Left ventricle myocardium superior (tissue), 1 donor: Measurements from ENCODE around the gene DNAJC6. TPM values are rescaled to one million over a fixed set of nuclear protein-coding genes. Genes with fewer than 3 reads are reported as not detected.
"Not testable (repeated sequence)": the region's sequence is repeated elsewhere in the genome, so short reads cannot be mapped to it uniquely, and the experiment has no call there.

ENCODE experiments used
- ATAC-seq: fragments of 200-7000 bp; cut with Tn5 transposase; one replicate; pipeline ENCODE4 v1.9.1; 2020; ENCODE audit warnings: mild to moderate bottlenecking, moderate library complexity
- DNase-seq: peaks from one replicate; pipeline ENCODE4 v3.0.0-alpha.2; 2020
- intact Hi-C: fragments of 100-400 bp; cut with micrococcal nuclease; formaldehyde crosslinking; loops from one replicate; pipeline ENCODE4 v1.11.0; 2022
- total RNA-seq: library from RNA; stranded (reverse); fragmentation: NEBNext Ultra II Directional; extraction: Animal tissue kit (Norgen Biotek cat#: 25700); gene quantifications from one replicate; pipeline ENCODE4 v1.2.1, GENCODE V29; 2021
- donor health status: DM: no; HTN: yes; CAD: no; lungs with severe emphysema.

Gene DNAJC6
- total RNA-seq, 1 donor from 2014 or later, result 3.6 TPM

DNA sequence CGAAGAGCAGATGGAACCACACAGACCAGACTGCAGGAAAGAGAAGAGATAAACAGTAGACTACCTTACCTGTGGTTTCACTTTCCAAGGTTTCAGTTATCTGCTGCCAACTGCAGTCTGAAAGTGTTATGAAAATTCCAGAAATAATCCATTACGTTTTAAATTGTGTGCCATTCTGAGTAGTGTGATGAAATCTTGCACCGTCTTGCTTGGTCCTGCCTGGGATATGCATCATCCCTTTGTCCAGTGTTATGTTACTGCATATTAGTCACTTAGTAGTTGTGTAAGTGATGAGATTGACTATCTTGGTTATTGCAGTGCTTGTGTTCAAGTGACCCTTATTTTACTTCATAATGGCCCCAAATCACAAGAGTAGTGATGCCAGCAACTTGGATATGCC lies 33.9 kb downstream of the DNAJC6 start:
- DNase-seq, result no peak
- intact Hi-C loops, result no loop called here
- ATAC-seq, result no peak

DNA sequence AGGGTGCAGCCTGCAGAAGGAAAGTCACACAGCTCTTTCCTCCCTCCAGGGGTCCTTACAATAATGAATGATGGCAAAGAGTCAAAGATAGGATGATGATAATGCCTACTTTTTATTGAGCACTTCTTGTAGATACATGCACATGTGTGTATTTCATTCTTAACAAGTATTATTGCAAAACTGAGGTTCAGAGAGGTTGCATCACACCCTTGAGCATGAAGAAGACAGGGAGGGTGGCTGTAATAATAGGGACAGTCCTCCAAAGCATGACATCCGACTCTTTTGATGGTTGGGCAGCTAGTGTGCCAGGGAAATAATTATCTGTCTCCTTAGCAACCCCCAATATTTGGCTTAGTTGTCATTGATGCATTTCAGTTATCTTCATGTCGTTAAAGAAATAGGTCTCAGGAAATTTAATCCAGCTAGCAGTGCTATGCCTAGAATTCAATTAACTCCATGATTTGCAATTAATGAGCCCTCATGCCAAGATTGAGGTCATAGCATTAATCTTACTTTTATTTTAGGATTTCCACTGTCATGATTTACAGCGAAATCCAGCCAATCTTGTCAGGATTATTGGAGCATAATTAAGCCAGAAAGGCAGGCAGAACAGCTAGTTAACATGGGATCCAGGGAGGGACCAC lies 35.0 kb downstream of the DNAJC6 start:
- DNase-seq (no peak), ATAC-seq (no peak)
- intact Hi-C loops, result no loop called here

DNA sequence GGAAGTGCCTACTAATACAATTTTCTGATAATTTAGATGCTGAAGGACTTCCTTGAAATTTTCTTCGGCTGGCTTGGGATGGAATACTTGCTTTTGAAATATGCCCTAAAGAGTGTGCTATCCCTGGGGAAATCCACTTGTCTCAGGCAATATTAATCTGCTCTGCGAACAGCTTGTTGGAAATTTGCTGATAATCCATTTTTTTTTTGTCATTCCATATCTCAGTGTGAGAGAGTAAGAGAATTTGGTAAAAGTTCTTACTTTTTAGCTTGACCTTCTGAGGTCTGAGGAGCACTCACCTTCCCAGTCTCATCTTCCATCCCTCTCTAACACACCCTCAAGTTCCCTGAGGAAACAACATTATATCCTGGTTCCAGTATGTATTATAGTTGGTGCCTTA lies 36.8 kb downstream of the DNAJC6 start:
- DNase-seq, result no peak
- no peak for ATAC-seq
- intact Hi-C loops, result no loop called here

DNA sequence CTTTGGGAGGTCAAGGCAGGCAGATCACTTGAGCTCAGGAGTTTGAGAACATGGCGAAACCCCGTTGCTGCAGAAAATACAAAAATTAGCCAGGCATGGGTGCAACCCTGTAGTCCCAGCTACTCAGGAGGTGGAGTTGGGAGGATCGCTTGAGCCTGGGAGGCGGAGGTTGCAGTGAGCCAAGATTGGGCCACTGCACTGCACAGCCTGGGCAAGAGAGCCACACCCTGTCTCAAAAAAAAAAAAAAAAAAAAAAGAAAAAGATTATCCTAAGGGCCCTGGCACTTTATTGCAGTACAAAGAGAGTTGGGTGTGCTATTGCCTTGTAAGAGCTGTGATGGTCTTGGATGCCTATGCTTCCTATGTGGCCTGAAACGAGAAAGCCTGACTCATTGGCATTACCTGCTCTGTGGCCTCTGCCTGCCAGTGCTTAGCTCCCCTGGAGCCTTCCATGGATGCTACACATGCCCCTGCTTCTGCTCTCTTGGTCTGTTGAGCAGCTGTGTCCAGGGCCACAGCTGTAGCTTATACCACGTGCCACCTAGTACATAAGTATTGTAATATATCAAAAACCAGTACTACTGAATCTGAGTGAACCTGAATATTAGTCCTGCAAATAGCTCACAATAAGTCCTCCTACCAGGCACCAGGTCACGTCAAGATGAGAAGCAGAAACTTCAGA lies 45.8 kb downstream of the DNAJC6 start:
- DNase-seq, result no peak
- no peak for ATAC-seq
- intact Hi-C loops, result no loop called here

DNA sequence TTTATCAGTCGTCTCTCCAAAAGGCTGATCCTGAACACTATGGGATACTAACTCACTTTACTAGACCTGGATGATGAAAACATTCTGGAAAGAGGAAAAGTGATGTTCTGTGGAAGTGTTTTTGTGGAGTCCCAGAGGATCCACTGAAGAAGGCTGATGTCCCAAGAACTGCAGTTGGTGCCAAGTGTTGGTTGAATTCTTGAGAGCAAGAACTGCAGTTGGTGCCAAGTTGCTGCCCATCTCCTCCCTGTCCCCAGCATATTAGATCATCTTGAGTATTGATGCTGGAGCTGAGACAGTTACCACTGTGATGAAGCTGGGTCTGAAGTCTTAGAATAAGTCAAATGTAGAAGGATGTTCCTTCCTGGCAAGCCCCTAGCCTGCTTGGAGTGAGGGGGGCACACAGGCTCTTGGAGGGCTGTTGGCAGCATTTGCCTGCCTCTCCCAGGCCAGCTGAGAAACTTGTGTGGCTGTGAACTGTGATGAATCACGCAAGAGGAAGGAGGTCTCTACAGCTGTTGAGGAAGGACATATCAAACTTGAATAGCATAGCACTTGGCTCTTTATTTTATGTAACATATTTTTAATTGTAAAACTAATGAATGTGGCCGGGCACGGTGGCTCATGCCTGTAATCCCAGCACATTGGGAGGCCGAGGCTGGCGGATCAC lies 48.1 kb downstream of the DNAJC6 start:
- intact Hi-C loops, result no loop called here
- ATAC-seq (no peak), DNase-seq (no peak)

DNA sequence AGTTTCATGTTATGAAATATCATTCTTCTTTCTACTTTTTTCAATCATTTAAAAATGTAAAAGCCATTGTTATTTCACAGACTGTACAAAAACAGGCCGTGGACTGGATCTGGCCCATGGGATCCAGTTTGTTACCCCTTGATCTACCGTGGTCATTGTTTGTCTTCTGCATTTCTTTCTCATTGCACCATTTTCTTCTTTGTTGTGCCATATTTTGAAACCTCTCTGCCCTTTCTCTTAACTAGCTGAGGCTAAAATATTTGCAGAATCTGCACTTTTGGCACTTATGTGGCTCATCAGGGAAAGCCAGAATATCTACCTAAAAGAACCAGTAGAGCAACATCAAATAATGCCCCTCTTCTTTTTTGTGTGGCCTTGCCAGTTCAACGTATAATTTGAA lies 50.5 kb downstream of the DNAJC6 start:
- intact Hi-C loops, result no loop called here

DNA sequence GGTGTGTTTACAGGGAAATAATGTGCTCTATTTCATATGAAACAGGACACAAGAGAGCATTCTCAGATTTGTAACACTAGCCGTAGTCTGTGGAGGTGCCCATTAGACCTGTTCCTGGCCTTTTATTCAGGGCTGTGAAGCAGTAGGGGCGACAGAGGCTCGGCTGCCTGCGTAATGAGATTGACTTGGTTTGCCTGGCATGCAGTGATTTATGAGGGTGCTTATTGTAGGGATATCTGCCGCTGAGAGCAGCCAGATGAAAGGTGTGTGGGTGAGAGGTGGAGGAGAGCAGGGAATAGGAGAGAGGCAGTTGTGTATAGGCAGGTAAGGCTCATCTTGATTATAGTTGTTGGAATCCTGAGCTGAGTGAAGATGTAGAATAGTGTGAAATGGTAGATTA lies 51.3 kb downstream of the DNAJC6 start:
- intact Hi-C loops, result no loop called here
- no peak for ATAC-seq
- DNase-seq, result no peak

More for the DNA sequence above, 50.5 kb downstream of the DNAJC6 start:
- DNase-seq (no peak), ATAC-seq (no peak)

DNA sequence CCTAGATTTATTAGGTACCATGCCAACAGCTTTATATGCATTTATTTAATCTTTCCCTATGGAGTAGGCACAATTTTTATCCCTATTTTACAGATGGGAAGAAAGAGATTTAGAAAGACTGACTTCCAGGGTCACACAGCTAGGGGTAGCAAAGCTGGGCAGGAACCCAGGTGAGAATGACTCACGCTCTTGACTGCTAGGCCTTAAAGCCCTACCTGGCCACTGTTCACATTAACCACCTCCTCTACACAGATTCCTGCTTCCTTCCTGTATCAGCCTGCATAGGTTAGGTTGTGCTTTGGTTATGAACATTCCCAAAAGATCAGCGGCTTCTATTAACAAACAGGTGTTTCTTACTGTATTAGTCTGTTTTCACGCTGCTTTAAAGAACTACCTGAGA lies 53.2 kb downstream of the DNAJC6 start:
- ATAC-seq (no peak), DNase-seq (no peak)
- intact Hi-C loops, result no loop called here

DNA sequence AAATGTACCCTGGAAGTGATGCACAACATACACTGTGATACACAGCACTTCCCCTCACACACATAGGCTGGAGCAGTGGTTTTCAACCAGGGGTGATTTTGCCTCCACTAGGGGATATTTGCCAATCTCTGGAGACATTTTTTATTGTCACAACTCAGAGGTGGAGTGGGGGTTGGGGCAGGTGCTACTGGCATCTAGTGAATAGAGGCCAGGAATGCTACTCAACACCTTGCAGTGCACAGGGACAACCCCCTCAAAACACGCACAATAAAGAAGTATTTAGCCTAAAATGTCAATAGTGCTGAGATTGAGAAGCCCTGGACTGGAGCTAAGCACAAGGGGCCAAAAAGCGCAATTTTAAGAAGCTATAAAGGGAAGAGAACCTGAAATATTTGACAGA lies 54.1 kb downstream of the DNAJC6 start:
- ATAC-seq (no peak), DNase-seq (no peak)
- intact Hi-C loops, result no loop called here

DNA sequence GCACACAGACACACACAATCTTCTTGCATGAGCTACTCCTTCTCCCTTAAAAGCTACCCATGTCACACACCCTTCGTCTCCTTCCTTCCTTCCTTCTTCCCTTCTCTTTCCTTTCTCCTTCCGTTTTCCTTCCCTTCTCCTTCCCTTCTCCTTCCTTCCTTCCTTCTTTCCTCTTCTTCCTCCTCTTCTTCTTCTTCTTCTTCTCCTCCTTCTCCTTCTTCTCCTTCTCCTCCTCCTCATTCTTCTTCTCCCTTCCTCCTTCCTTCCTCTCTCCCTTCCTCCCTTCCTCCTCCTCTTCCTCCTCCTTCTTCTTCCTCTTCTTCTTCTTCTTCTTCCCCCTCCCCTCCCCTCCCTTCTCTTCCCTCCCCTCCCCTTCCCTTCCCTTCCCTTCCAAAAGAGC lies 59.1 kb downstream of the DNAJC6 start:
- no peak for DNase-seq
- intact Hi-C loops, result no loop called here
- ATAC-seq, result no peak

DNA sequence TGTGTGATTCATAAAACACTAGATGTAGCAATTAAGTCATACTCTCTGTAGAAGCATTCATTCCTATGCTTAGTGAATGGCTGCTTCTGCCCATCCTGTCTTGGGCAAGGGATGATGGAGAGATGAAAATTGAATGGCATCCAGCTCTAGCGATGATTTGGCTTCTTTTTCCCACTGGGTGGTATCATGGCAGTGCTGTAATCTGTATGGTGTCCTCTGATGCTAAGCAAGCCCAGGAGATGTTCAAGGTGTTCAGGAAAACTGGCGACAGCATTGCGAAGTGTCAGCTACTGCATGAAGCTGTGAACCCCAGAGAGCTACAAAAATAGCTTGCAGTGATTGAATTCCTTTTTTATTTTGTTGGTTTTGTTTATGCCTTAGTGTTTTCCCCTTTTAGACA lies 62.2 kb downstream of the DNAJC6 start:
- no peak for DNase-seq
- intact Hi-C loops, result no loop called here
- ATAC-seq, result no peak

DNA sequence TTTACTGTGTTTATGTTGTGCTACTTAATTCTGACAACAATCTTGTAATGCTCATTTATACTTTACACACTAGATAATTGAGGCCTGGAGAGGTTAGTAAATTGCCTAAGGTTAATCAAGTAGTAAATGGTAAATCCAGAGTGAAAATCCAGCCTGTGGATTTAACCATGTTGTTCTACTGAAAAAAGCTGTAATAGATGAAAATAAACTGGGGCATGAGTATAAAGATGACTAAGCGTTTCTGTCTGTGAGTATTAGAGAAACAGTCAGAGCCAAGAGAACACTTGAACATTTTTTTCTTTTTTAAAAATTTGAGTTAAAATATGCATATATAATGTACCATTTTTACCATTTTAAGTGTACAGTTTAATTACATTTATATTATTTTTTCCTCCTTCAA lies 63.2 kb downstream of the DNAJC6 start:
- intact Hi-C loops, result no loop called here
- ATAC-seq (no peak), DNase-seq (no peak)

DNA sequence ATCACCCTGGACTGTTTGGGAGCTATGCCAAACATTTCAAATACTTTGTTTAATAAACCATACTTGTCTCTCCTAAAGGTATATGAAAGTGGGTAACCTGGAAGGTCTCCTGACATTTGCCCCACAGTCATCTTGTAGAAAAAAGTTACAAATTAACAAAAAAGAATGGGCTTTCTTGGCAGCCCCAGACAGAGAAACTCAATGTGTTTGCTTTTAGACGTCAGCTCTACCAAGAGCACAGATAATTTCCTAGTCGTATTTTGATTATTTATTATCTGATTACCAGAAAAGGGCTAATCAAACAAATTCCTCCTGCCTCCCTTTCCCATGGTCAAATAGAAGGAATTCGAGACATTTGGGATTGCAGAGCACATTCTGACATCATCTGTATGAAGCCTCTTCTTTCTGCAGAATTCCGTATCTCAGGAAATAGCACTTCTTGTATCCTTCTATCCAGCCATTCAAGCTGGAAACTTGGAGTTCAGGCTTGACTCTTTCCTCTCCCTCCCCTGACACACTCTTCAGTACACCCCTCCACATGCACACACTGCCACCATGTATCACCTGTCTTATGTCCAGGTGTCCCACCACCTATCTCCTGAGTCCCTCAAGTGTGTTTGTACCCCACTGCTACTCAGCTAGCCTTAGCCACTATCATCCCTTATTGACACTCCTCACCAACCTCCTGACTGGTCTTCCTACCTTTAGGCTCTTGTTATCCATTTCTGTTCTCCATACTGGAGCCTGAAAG lies 68.3 kb downstream of the DNAJC6 start:
- DNase-seq (no peak), ATAC-seq (no peak)
- intact Hi-C loops, result no loop called here

DNA sequence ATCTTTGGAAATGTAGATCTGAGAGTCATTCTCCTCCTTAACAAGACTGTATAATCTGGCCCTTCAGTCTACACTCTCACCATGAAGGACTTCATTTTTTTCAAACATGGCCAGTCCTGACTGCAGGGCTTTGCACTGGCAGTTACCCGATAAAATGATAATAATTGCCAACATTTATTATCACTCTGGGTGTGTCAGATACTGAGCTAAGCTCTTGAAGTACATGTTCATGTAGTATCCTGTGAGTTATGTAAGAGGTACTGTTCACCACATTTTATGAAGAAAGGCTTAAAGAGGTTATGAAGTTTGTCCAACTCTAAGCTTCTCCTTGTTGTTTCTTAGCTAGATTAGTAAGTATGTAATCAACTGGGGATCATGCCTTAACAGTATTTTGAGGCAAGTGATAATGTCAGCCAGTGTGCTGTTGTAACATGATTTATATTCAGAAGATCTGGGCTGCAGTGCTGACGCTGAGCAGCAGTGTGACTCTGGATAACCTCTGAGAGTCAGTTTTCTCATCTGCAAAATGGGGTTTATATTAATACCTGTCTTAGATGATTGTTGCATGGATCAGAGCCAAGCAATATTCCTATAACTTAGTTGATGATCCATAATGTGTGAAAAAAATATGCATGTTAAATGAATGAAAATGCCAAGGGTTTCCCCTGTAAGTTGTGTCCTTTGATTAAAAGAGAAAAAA lies 69.1 kb downstream of the DNAJC6 start:
- intact Hi-C loops, result no loop called here

DNA sequence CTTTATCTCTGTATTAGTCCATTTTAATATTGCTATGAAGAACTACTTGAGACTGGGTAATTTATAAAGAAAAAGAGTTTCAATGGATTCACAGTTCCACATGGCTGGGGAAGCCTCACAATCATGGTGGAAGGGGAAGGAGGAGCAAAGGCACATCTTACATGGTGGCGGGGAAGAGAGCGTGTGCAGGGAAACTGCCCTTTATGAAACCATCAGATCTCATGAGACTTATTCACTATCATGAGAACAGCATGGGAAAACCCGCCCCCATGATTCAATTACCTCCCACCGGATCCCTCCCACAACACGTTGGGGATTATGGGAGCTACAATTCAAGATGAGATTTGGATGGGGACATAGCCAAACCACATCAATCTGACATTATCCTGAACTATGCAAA lies 75.1 kb downstream of the DNAJC6 start:
- ATAC-seq, DNase-seq, intact Hi-C loops: not testable (repeated sequence)

More for the DNA sequence above, 69.1 kb downstream of the DNAJC6 start:
- no peak for ATAC-seq
- DNase-seq, result no peak

DNA sequence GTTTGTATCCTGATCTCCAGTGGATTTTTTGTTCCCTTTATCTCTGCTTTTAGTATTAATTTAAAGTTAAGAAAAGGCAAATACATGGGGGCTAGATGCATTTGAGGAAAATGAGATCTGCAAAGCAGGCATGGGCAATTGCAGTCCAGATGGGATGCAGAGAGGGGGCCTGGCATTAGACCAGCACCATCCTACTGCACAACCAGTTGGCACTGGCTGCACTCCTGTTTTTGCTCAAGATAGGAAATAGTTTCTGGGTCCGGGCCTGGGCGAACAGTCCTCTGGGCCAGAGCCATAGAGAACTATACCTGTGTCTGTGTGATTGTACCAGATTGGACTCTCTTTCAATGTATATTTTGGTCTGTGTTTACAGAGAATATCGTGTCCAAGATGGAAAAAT lies 77.1 kb downstream of the DNAJC6 start:
- ATAC-seq (no peak), DNase-seq (no peak)
- intact Hi-C loops, result no loop called here

DNA sequence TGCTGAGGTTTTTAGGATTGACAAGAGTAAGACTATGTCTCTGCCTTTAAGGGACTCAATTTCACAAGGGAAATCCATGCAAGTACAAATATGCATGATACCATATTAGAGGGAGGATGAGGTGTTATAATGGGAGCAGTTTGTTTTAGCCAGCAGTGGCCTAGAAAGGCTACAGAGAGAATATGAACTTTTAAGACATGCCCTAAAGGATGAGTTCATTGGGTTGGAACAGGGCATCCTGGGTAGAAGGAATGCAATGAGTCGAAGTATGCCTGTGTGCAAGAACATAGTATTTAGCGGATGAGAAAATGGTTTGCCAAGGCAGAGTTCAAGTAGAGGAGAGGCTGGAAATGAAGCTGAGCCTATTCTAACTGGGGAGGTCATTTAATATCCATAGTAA lies 78.5 kb downstream of the DNAJC6 start:
- intact Hi-C loops, result no loop called here

DNA sequence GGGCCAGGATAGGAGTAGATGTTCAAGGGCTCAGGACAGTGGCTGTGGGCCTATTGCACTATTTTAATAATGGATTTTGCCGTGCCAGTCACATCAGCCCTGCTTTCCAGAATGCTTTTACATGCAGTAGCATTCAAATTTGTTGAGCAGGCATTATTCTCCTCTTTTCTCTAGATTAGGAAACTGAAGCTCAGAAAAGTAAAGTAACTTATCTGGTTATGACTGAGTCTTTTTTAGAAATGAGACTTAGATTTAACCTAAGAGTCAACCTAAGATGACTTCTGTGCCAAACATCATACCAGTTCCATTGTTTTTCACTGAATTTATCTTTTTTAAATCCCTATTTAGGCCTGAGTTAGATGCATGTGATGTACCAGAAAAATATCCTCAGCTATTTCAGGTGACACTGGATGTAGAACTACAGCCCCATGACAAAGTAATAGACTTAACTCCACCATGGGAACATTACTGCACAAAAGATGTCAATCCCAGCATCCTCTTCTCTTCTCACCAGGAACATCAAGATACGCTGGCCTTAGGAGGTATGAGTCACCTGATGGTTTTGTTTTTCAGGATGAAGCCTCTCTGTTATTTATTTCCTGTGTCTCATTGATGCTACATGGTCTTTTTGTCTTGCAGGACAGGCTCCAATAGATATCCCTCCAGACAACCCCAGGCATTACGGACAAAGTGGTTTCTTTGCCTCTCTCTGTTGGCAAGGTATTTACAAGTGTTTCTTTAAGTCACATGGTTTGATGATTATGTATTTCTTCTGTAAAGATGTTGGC lies 79.8 kb downstream of the DNAJC6 start:
- DNase-seq, result no peak
- ATAC-seq, result no peak
- intact Hi-C loops, result no loop called here

More for the DNA sequence above, 78.5 kb downstream of the DNAJC6 start:
- ATAC-seq (no peak), DNase-seq (no peak)

DNA sequence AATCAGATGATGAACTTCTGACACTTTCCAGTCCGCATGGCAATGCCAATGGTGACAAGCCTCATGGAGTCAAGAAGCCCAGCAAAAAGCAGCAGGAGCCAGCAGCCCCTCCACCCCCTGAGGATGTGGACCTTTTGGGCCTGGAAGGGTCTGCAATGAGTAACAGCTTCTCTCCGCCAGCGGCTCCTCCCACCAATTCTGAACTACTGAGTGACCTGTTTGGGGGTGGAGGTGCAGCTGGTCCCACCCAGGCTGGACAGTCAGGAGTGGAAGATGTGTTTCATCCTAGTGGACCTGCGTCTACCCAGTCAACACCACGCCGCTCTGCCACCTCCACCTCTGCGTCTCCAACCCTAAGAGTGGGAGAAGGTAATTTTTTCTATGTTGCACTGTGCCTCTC lies 83.2 kb downstream of the DNAJC6 start:
- ATAC-seq, result no peak
- no peak for DNase-seq
- intact Hi-C loops, result no loop called here
